ENCODE measurements around the gene MAP1S.
"Not testable (repeated sequence)": the region's sequence is repeated elsewhere in the genome, so short reads cannot be mapped to it uniquely, and the experiment has no call there.

MAP1S gene

GRCh38 chr19:17778968-17779929, 60.0 kb downstream of the MAP1S start:
- H3K4me3 ChIP-seq (ENCODE audit: low read depth, low read length) = no peak overlapping the region
- H3K4me1 ChIP-seq = peaks cover 3% of the 10 kb centered on the region; the same call in 1 of the 2 replicates
- H3K36me3 ChIP-seq = no peaks in the 10 kb centered on the region
- H3K27me3 ChIP-seq = no peaks in the 10 kb centered on the region
- H3K9me3 ChIP-seq = no peaks in the 10 kb centered on the region
- no peak for TF ChIP-seq CTCF (IDR thresholded peaks at IDR 0.05; ENCODE audit: low read depth, low read length)
- DNase-seq = no peak

GRCh38 chr19:17780781-17781180, 61.5 kb downstream of the MAP1S start:
- TF ChIP-seq CTCF (IDR thresholded peaks at IDR 0.05; ENCODE audit: low read depth, low read length) = no peak
- H3K27me3 ChIP-seq = no peaks in the 10 kb centered on the region
- no peak for DNase-seq
- no peak overlapping the region for H3K4me3 ChIP-seq (ENCODE audit: low read depth, low read length)
- H3K4me1 ChIP-seq = no peaks in the 10 kb centered on the region
- H3K36me3 ChIP-seq = no peaks in the 10 kb centered on the region
- no peaks in the 10 kb centered on the region for H3K9me3 ChIP-seq

DNA sequence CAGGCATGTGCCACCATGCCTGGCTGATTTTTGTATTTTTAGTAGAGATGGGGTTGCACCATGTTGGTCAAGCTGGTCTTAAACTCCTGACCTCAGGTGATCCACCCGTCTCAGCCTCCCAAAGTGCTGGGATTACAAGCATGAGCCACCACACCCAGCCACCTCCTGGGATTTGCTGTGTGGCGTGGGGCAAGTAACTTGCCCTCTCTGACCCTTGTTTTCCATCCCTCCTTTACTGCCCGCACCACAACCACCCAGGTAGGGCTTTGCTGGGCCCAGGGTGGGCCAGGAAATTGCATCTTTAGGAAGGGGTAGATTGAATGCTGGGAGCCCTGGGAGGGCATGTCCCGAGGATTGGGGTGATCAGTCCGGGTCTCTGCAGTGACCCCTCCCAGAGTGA, 64.4 kb downstream of the MAP1S start:
- H3K27me3 ChIP-seq, H3K36me3 ChIP-seq, H3K9me3 ChIP-seq, H3K4me1 ChIP-seq, DNase-seq: not testable (repeated sequence)
- H3K4me3 ChIP-seq (ENCODE audit: low read depth, low read length) = peak overlapping the region; percentile 39

Data from BE2C (cell line).